GM12878 (cell line): Measurements from ENCODE around the gene CSH1. TPM values are rescaled to one million over a fixed set of nuclear protein-coding genes. Genes with fewer than 3 reads are reported as not detected.
A peak's percentile ranks its signal among the peaks of the same experiment; 100 is the strongest.

Experiments used
- BHLHE40 ChIP-seq, 2 experiments: fragments of 450-650 bp in 1 of 2; IDR thresholded peaks; 2 replicates each; pipeline ENCODE4 v1.6.1; 2011 to 2017; ENCODE audit warnings: low read depth in 2 of 2, borderline replicate concordance in 1 of 2, improper control_type of control experiment in 1 of 2, low read length in 1 of 2, mild to moderate bottlenecking in 1 of 2
- BRCA1 ChIP-seq: IDR thresholded peaks from 2 replicates; pipeline ENCODE4 v1.6.1; 2011; ENCODE audit warnings: low read depth, low read length, improper control_type of control experiment
- CBX3 ChIP-seq: fragments of 200-600 bp; sonication (generic); IDR thresholded peaks from 2 replicates; pipeline ENCODE4 v1.6.1; 2016; ENCODE audit warnings: low read depth, borderline replicate concordance
- DPF2 ChIP-seq: fragments of 450-650 bp; IDR thresholded peaks from 2 replicates; pipeline ENCODE4 v1.6.1; 2017; ENCODE audit warnings: mild to moderate bottlenecking
- ESRRA ChIP-seq: IDR thresholded peaks from 2 replicates; pipeline ENCODE4 v1.6.1; 2012; ENCODE audit warnings: mild to moderate bottlenecking, low read length, improper control_type of control experiment
- FOXM1 ChIP-seq: IDR thresholded peaks from 2 replicates; pipeline ENCODE4 v1.6.1; 2012; ENCODE audit warnings: low read depth, mild to moderate bottlenecking, inconsistent platforms, low read length, moderate library complexity
- HSF1 ChIP-seq: fragments of 150-350 bp; IDR thresholded peaks from 2 replicates; pipeline ENCODE4 v1.6.1; 2014; ENCODE audit warnings: mild to moderate bottlenecking, low read depth, low read length
- MLLT1 ChIP-seq: fragments of 450-650 bp; IDR thresholded peaks from 2 replicates; pipeline ENCODE4 v1.6.1; 2016; ENCODE audit warnings: mild to moderate bottlenecking
- MTA3 ChIP-seq: IDR thresholded peaks from 2 replicates; pipeline ENCODE4 v1.6.1; 2012; ENCODE audit warnings: low read length, inconsistent platforms, borderline replicate concordance
- NKRF ChIP-seq: fragments of 450-650 bp; conservative IDR thresholded peaks from 2 replicates; pipeline ENCODE4 v1.6.1; 2017; ENCODE audit warnings: mild to moderate bottlenecking, moderate library complexity
- PKNOX1 ChIP-seq: fragments of 450-650 bp; IDR thresholded peaks from 2 replicates; pipeline ENCODE4 v1.6.1; 2016; ENCODE audit warnings: mild to moderate bottlenecking
- RAD21 ChIP-seq: IDR thresholded peaks from 2 replicates; pipeline ENCODE4 v1.6.1; 2011; ENCODE audit warnings: mild to moderate bottlenecking, low read depth, low read length, moderate library complexity; ENCODE audit not compliant: insufficient read depth
- RB1 ChIP-seq: fragments of 450-650 bp; formaldehyde crosslinking; IDR thresholded peaks from 2 replicates; pipeline ENCODE4 v1.6.1; 2017; ENCODE audit warnings: mild to moderate bottlenecking, borderline replicate concordance
- RELA ChIP-seq: fragments of 450-650 bp; IDR thresholded peaks from 2 replicates; pipeline ENCODE4 v1.8.0; 2014; ENCODE audit warnings: borderline replicate concordance; ENCODE audit not compliant: partially characterized antibody
- REST ChIP-seq: IDR thresholded peaks from 2 replicates; pipeline ENCODE4 v1.6.1; 2012; ENCODE audit warnings: mild to moderate bottlenecking, low read depth, low read length
- SKIL ChIP-seq: fragments of 450-650 bp; IDR thresholded peaks from 2 replicates; pipeline ENCODE4 v1.6.1; 2017; ENCODE audit warnings: mild to moderate bottlenecking, low read depth, inconsistent platforms; ENCODE audit not compliant: poor library complexity, severe bottlenecking
- SUPT20H ChIP-seq: IDR thresholded peaks from 2 replicates; pipeline ENCODE4 v1.6.1; 2011; ENCODE audit warnings: low read depth, mild to moderate bottlenecking, low read length, moderate library complexity, borderline replicate concordance; ENCODE audit not compliant: control insufficient read depth
- TARDBP ChIP-seq: IDR thresholded peaks from 2 replicates; pipeline ENCODE4 v1.6.1; 2016; ENCODE audit warnings: borderline replicate concordance
- polyA plus RNA-seq, 11 experiments: library from polyadenylated mRNA; depleted of rRNA in 4 of 11; unstranded in 6 of 11; stranded (reverse) in 5 of 11; fragments of >200 nt; fragmentation: Nextera tagmentation in 4 of 11; fragmentation: Illumina TruSeq in 1 of 11; extraction: Ambion mirVana in 4 of 11; extraction: Trizol in 1 of 11; gene quantifications; 1 replicate in 1 of 11; 2 replicates in 10 of 11; pipeline versions ENCODE4 v1.2.1 to v1.2.3, GENCODE V29; 2011 to 2016; ENCODE audit warnings: inconsistent platforms in 2 of 11, missing spikeins in 2 of 11, low read depth in 1 of 11
- total RNA-seq, 4 experiments: library from RNA; depleted of rRNA in 3 of 4; stranded (reverse); fragments of >200 nt in 3 of 4; fragmentation: Illumina TruSeq in 1 of 4; extraction: Trizol in 1 of 4; gene quantifications; 2 replicates each; pipeline versions ENCODE4 v1.2.1 to v1.2.3, GENCODE V29; 2013 to 2021

CSH1 gene
- total and polyA plus RNA-seq, 10 of the 15 experiments (the other 5 are each of a cell fraction or from before 2014, with no cell fraction given), result not detected

GRCh38 chr17:63919311-63919723, 22.9 kb upstream of the CSH1 start (continued):
- TF ChIP-seq SUPT20H (no peak), PKNOX1 (no peak), CBX3 (no peak), REST (no peak), HSF1 (no peak), ESRRA (no peak), RB1 (peak; percentile 95; the same call in 1 of the 2 replicates), FOXM1 (no peak), SKIL (peak; percentile 54), RAD21 (peak; percentile 97), MLLT1 (peak; percentile 79), DPF2 (0 out of 2 replicates have a peak, but pooled peaks have one; percentile 33), MTA3 (no peak), BRCA1 (no peak), NKRF (no peak), RELA (peak; percentile 77), BHLHE40 (IDR thresholded peaks at IDR 0.05; ENCODE audit: borderline replicate concordance in 1 of 2, low read depth in 2 of 2, low read length in 1 of 2) (peak in 1 of 2 experiments; percentile 33; a peak in 1 of 4 replicates), TARDBP (no peak)
